PC-3 (cell line): ENCODE data around the gene LMBR1. TPM values are rescaled to one million over a fixed set of nuclear protein-coding genes. Genes with fewer than 3 reads are reported as not detected.
A peak's percentile ranks its signal among the peaks of the same experiment; 100 is the strongest.

Experiments used
- ATAC-seq: fragments of 200-7000 bp; cut with Tn5 transposase; 2 replicates; pipeline ENCODE4 v1.9.1; 2020; ENCODE audit warnings: mild to moderate bottlenecking, moderate library complexity
- BruUV-seq: library from RNA; stranded (reverse); fragments of 400-500 nt; replicated peaks from 2 replicates; lab custom pipeline; 2021; lab: Mats Ljungman, UMichigan
- CTCF ChIA-PET: fragments of 300-600 bp; sonication (Branson Sonifier 250); formaldehyde crosslinking; loops from one replicate; lab custom pipeline; 2022; ENCODE audit warnings: antibody characterized with exemption; lab: Charles Lee
- POLR2A ChIA-PET: fragments of 300-600 bp; sonication (Branson Sonifier 250); formaldehyde crosslinking; loops from one replicate; lab custom pipeline; 2022; ENCODE audit warnings: antibody characterized with exemption; ENCODE audit not compliant: unreplicated experiment; lab: Charles Lee
- DNase-seq: peaks from one replicate; pipeline ENCODE4 v3.0.0-alpha.2; 2015
- H2AFZ ChIP-seq: fragments of 300-600 bp; sonication (generic); 2 replicates; pipeline ENCODE4 v1.6.0; 2016; ENCODE audit warnings: antibody characterized with exemption, low read length
- H3F3A ChIP-seq: fragments of 300-600 bp; sonication (generic); one replicate; pipeline ENCODE4 v1.6.0; 2017; ENCODE audit warnings: antibody characterized with exemption, low read length, control low read depth, mild to moderate bottlenecking; ENCODE audit not compliant: unreplicated experiment
- H3K27ac ChIP-seq: fragments of 300-600 bp; sonication (generic); 2 replicates; pipeline ENCODE4 v1.5.1; 2016; ENCODE audit warnings: mild to moderate bottlenecking, low read length
- H3K27me3 ChIP-seq: fragments of 300-600 bp; sonication (generic); 2 replicates; pipeline ENCODE4 v1.6.1; 2016; ENCODE audit warnings: low read length, mixed read lengths
- H3K36me3 ChIP-seq: fragments of 300-600 bp; sonication (generic); 2 replicates; pipeline ENCODE4 v1.6.1; 2016; ENCODE audit warnings: low read depth, mixed run types, low read length, mixed read lengths
- H3K4me1 ChIP-seq: fragments of 300-600 bp; sonication (generic); 2 replicates; pipeline ENCODE4 v1.5.1; 2016; ENCODE audit warnings: low read length; ENCODE audit not compliant: insufficient read depth
- H3K4me2 ChIP-seq: fragments of 300-600 bp; sonication (generic); 2 replicates; pipeline ENCODE4 v1.6.0; 2016; ENCODE audit warnings: low read length
- H3K4me3 ChIP-seq: fragments of 300-600 bp; sonication (generic); 2 replicates; pipeline ENCODE4 v1.5.1; 2016; ENCODE audit warnings: mild to moderate bottlenecking, low read length, mixed read lengths
- H3K79me2 ChIP-seq: fragments of 300-600 bp; sonication (generic); 2 replicates; pipeline ENCODE4 v1.6.1; 2017; ENCODE audit warnings: low read length, mixed read lengths
- H3K9ac ChIP-seq: fragments of 300-600 bp; sonication (generic); 2 replicates; pipeline ENCODE4 v1.6.0; 2016; ENCODE audit warnings: mild to moderate bottlenecking, low read length
- H3K9me2 ChIP-seq: fragments of 300-600 bp; sonication (generic); replicated peaks from 2 replicates; pipeline ENCODE4 v1.6.1; 2016; ENCODE audit warnings: mixed run types, low read length, mixed read lengths
- H3K9me3 ChIP-seq: fragments of 300-600 bp; sonication (generic); 2 replicates; pipeline ENCODE4 v1.6.1; 2016; ENCODE audit warnings: low read length, mixed read lengths
- H4K20me1 ChIP-seq: fragments of 300-600 bp; sonication (generic); 2 replicates; pipeline ENCODE4 v1.6.1; 2016; ENCODE audit warnings: low read length, mixed read lengths
- CTCF ChIP-seq: fragments of 300-600 bp; sonication (generic); conservative IDR thresholded peaks from 2 replicates; pipeline ENCODE4 v1.5.1; 2017; ENCODE audit warnings: antibody characterized with exemption, low read depth, mild to moderate bottlenecking, low read length
- EZH2 ChIP-seq: fragments of 300-600 bp; sonication (generic); IDR thresholded peaks from one replicate; pipeline ENCODE4 v1.6.1; 2017; ENCODE audit warnings: antibody characterized with exemption, mild to moderate bottlenecking, low read length; ENCODE audit not compliant: unreplicated experiment
- EZH2phosphoT487 ChIP-seq: fragments of 300-600 bp; sonication (generic); IDR thresholded peaks from 2 replicates; pipeline ENCODE4 v1.6.1; 2018; ENCODE audit warnings: mild to moderate bottlenecking, antibody characterized with exemption, low read length, borderline replicate concordance
- intact Hi-C: fragments of 100-400 bp; cut with micrococcal nuclease; formaldehyde crosslinking; loops from 2 replicates; pipeline ENCODE4 v1.9.0; 2023
- total RNA-seq: library from RNA; depleted of rRNA; stranded (reverse); fragments of >200 nt; gene quantifications from 2 replicates; pipeline ENCODE4 v1.2.3, GENCODE V29; 2014

Gene LMBR1
- total RNA-seq, 1 experiment from 2014 or later = 61.7 TPM

GRCh38 chr7:156777364-156778069 is 115.5 kb downstream of the LMBR1 start:
- Histone ChIP-seq H4K20me1 (0 out of 2 replicates have a peak, but pooled peaks cover 4% of the 10 kb centered on the region), H3K9ac (no peak overlapping the region), H3K4me1 (0 out of 2 replicates have a peak, but pooled peaks cover 5% of the 10 kb centered on the region), H2AFZ (no peak overlapping the region), H3K4me2 (no peak overlapping the region), H3K79me2 (no peaks in the 10 kb centered on the region), H3K36me3 (no peaks in the 10 kb centered on the region), H3F3A (no peaks in the 10 kb centered on the region), H3K27me3 (no peaks in the 10 kb centered on the region), H3K27ac (no peak overlapping the region), H3K4me3 (no peak overlapping the region), H3K9me2 (no peaks in the 10 kb centered on the region), H3K9me3 (no peaks in the 10 kb centered on the region)
- CTCF ChIA-PET = interaction anchor here (0.6 kb wide), 2 partner anchors 11 to 53 kb away, joined by 3 read pairs; no protein-coding TSS in a partner anchor
- DNase-seq (peak; percentile 33), ATAC-seq (no peak; the same call in 1 of the 2 replicates)
- intact Hi-C loops = loop anchor here (1.0 kb wide), 1 partner anchor 40 kb away; no protein-coding TSS in a partner anchor
- TF ChIP-seq EZH2phosphoT487 = no peak
- TF ChIP-seq CTCF = no peak
- no peak for TF ChIP-seq EZH2
- BruUV-seq = no TSS peak
- POLR2A ChIA-PET = no interaction called here

- no peak overlapping the region for H2AFZ ChIP-seq
- ChIA-PET CTCF (no interaction called here), POLR2A (no interaction called here)
- BruUV-seq = no TSS peak
- H3K4me1 ChIP-seq = 0 out of 2 replicates have a peak, but pooled peaks cover 5% of the 10 kb centered on the region
- no peaks in the 10 kb centered on the region for H3K9me3 ChIP-seq
- no peaks in the 10 kb centered on the region for H3K36me3 ChIP-seq
- no peak for DNase-seq
- H3K4me2 ChIP-seq = no peak overlapping the region
- no peak for ATAC-seq
- H3F3A ChIP-seq = no peaks in the 10 kb centered on the region
- no peak for TF ChIP-seq EZH2phosphoT487
- TF ChIP-seq CTCF = no peak
- TF ChIP-seq EZH2 = no peak
- intact Hi-C loops = no loop called here
- H3K27me3 ChIP-seq = no peaks in the 10 kb centered on the region
- no peak overlapping the region for H3K9ac ChIP-seq
- no peak overlapping the region for H3K4me3 ChIP-seq
- H3K79me2 ChIP-seq = no peaks in the 10 kb centered on the region
- H3K27ac ChIP-seq = no peak overlapping the region
- 0 out of 2 replicates have a peak, but pooled peaks cover 4% of the 10 kb centered on the region for H4K20me1 ChIP-seq
- no peaks in the 10 kb centered on the region for H3K9me2 ChIP-seq
These were observed 116.5 kb downstream of the LMBR1 start for GRCh38 chr7:156776527-156776926.

GRCh38 chr7:156773966-156774365 is 119.0 kb downstream of the LMBR1 start:
- no peak for DNase-seq
- Histone ChIP-seq H3K9me2 (no peaks in the 10 kb centered on the region), H4K20me1 (peaks cover 4% of the 10 kb centered on the region; the same call in 1 of the 2 replicates), H3K9me3 (no peaks in the 10 kb centered on the region), H3K4me2 (no peak overlapping the region), H3K36me3 (no peaks in the 10 kb centered on the region), H3F3A (no peaks in the 10 kb centered on the region), H3K4me3 (no peak overlapping the region), H3K79me2 (no peaks in the 10 kb centered on the region), H2AFZ (no peak overlapping the region), H3K4me1 (peaks cover 9% of the 10 kb centered on the region; the same call in 1 of the 2 replicates), H3K9ac (no peak overlapping the region), H3K27ac (no peak overlapping the region), H3K27me3 (no peaks in the 10 kb centered on the region)
- POLR2A ChIA-PET = no interaction called here
- BruUV-seq = no TSS peak
- no peak for ATAC-seq
- CTCF ChIA-PET = no interaction called here
- intact Hi-C loops = no loop called here
- TF ChIP-seq CTCF = no peak
- TF ChIP-seq EZH2phosphoT487 = no peak
- no peak for TF ChIP-seq EZH2
